Measurements from ENCODE around the gene M1AP.

M1AP gene

GRCh38 chr2:74648009-74648443 is at the start of gene M1AP:
Gene M1AP, minus strand, starts transcription at chr2:74648330. Its CDS starts 8,055 bp downstream, at chr2:74640275.
- DNase-seq = no peak

- no peak for DNase-seq
Measured at GRCh38 chr2:74696829-74697228, 48.7 kb upstream of the M1AP start.

- no peak for DNase-seq
Measured at GRCh38 chr2:74695663-74696062, 47.5 kb upstream of the M1AP start.

GRCh38 chr2:74694281-74694680 is 46.2 kb upstream of the M1AP start:
- DNase-seq = no peak

GRCh38 chr2:74693668-74694067 is 45.5 kb upstream of the M1AP start:
- DNase-seq = no peak

GRCh38 chr2:74693213-74693612 is 45.1 kb upstream of the M1AP start:
- no peak for DNase-seq

- DNase-seq = no peak
Measured at GRCh38 chr2:74691929-74692328, 43.8 kb upstream of the M1AP start.

- no peak for DNase-seq
Measured at GRCh38 chr2:74690571-74690970, 42.4 kb upstream of the M1AP start.

- DNase-seq = no peak
Measured at GRCh38 chr2:74689671-74690070, 41.5 kb upstream of the M1AP start.

- no peak for DNase-seq
Measured at GRCh38 chr2:74688881-74689280, 40.8 kb upstream of the M1AP start.

GRCh38 chr2:74685408-74685807 is 37.3 kb upstream of the M1AP start:
- DNase-seq = no peak

- no peak for DNase-seq
Measured at GRCh38 chr2:74682501-74682900, 34.4 kb upstream of the M1AP start.

GRCh38 chr2:74679615-74680014 is 31.5 kb upstream of the M1AP start:
- no peak for DNase-seq

GRCh38 chr2:74676331-74676730 is 28.2 kb upstream of the M1AP start:
- no peak for DNase-seq

- DNase-seq = no peak
Measured at GRCh38 chr2:74675090-74675489, 27.0 kb upstream of the M1AP start.

- no peak for DNase-seq
Measured at GRCh38 chr2:74673826-74674528, 25.8 kb upstream of the M1AP start.

GRCh38 chr2:74671479-74671878 is 23.3 kb upstream of the M1AP start:
- no peak for DNase-seq

- DNase-seq = no peak
Measured at GRCh38 chr2:74670263-74670662, 22.1 kb upstream of the M1AP start.

GRCh38 chr2:74668087-74668486 is 20.0 kb upstream of the M1AP start:
- no peak for DNase-seq

- DNase-seq = no peak
Measured at GRCh38 chr2:74659462-74659861, 11.3 kb upstream of the M1AP start.

GRCh38 chr2:74658516-74658915 is 10.4 kb upstream of the M1AP start:
- no peak for DNase-seq

GRCh38 chr2:74655579-74655978 is 7.4 kb upstream of the M1AP start:
- DNase-seq = no peak

GRCh38 chr2:74653985-74654882 is 6.1 kb upstream of the M1AP start, which contains the start of gene SEMA4F:
Gene SEMA4F, plus strand, starts transcription at chr2:74654247. Its CDS starts 130 bp downstream, at chr2:74654377.
- DNase-seq = peak; percentile 92 to 93

- no peak for DNase-seq
Measured at GRCh38 chr2:74653589-74653984, 5.5 kb upstream of the M1AP start.

Data from activated CD4-positive, alpha-beta T cell treated with anti-CD3 and anti-CD28 coated beads, Interleukin-2, amount 50 U/mL, for 4 hours (primary cell).